Endothelial cell of umbilical vein (primary cell): ENCODE results near the gene MEIOSIN. TPM values are rescaled to one million over a fixed set of nuclear protein-coding genes. Genes with fewer than 3 reads are reported as not detected.

Experiments
- BruUV-seq: library from RNA; stranded (reverse); fragments of 400-500 nt; replicated peaks from 2 replicates; lab custom pipeline; 2021; lab: Mats Ljungman, UMichigan
- CTCF ChIA-PET: fragments of 300-600, 350-600 bp; sonication (Branson Sonifier 250); formaldehyde crosslinking; loops from one replicate; lab custom pipeline; 2021; ENCODE audit warnings: antibody characterized with exemption, inconsistent platforms; lab: Charles Lee
- POLR2A ChIA-PET: fragments of 300-600, 350-600 bp; sonication (Branson Sonifier 250); formaldehyde crosslinking; loops from one replicate; lab custom pipeline; 2021; ENCODE audit warnings: antibody characterized with exemption, inconsistent platforms; lab: Charles Lee
- DNase-seq: peaks from one replicate; pipeline ENCODE4 v3.0.0-alpha.2; 2011; ENCODE audit warnings: low read depth, low spot score
- FAIRE-seq: peaks from 2 replicates; lab custom pipeline; 2011; peaks lifted over from hg19 to GRCh38; lab: Jason Lieb, UNC
- H2AFZ ChIP-seq: 2 replicates; pipeline ENCODE4 v1.6.0; 2012; ENCODE audit warnings: low read depth, low read length, control low read depth, inconsistent platforms
- H3K27ac ChIP-seq: 2 replicates; pipeline ENCODE4 v1.5.1; 2011; ENCODE audit warnings: low read depth, mild to moderate bottlenecking, control low read depth, low read length, moderate library complexity; ENCODE audit not compliant: insufficient read depth
- H3K27me3 ChIP-seq, 2 experiments: 2 replicates each; pipeline versions ENCODE4 v1.6.0 to v1.6.1; 2011; ENCODE audit warnings: low read length in 2 of 2, mixed read lengths in 1 of 2; ENCODE audit not compliant: control insufficient read depth in 2 of 2, insufficient read depth in 2 of 2
- H3K36me3 ChIP-seq, 2 experiments: 2 replicates in 1 of 2; 3 replicates in 1 of 2; pipeline ENCODE4 v1.5.1; 2011; ENCODE audit warnings: low read length in 2 of 2, mild to moderate bottlenecking in 1 of 2, moderate library complexity in 1 of 2; ENCODE audit not compliant: control insufficient read depth in 2 of 2, insufficient read depth in 2 of 2; ENCODE audit errors: extremely low read depth in 1 of 2
- H3K4me1 ChIP-seq: 3 replicates; pipeline ENCODE4 v1.5.1; 2011; ENCODE audit warnings: mild to moderate bottlenecking, low read length; ENCODE audit not compliant: control insufficient read depth, insufficient read depth; ENCODE audit errors: extremely low read depth
- H3K4me2 ChIP-seq: 2 replicates; pipeline ENCODE4 v1.6.1; 2011; ENCODE audit warnings: low read length, control low read depth, mixed read lengths; ENCODE audit not compliant: insufficient read depth
- H3K4me3 ChIP-seq, 3 experiments: fragments of 200-600 bp in 1 of 3; sonication (generic), shearing (Covaris generic) in 1 of 3; replicated peaks in 1 of 3; 2 replicates each; pipeline ENCODE4 v1.5.1; 2011 to 2016; ENCODE audit warnings: control low read depth in 3 of 3, low read length in 3 of 3, mild to moderate bottlenecking in 2 of 3, inconsistent platforms in 1 of 3, low read depth in 1 of 3, moderate library complexity in 1 of 3; ENCODE audit not compliant: insufficient read depth in 1 of 3
- H3K79me2 ChIP-seq: 2 replicates; pipeline ENCODE4 v1.6.0; 2012; ENCODE audit warnings: low read length, inconsistent platforms; ENCODE audit not compliant: control insufficient read depth, insufficient read depth
- H3K9ac ChIP-seq: replicated peaks from 2 replicates; pipeline ENCODE3; 2011; ENCODE audit warnings: low read length, control low read depth; ENCODE audit not compliant: insufficient read depth; ENCODE audit errors: extremely low read depth
- H3K9me1 ChIP-seq: replicated peaks from 3 replicates; pipeline ENCODE4 v1.6.0; 2011; ENCODE audit warnings: mild to moderate bottlenecking, low read length; ENCODE audit not compliant: control insufficient read depth, insufficient read depth; ENCODE audit errors: extremely low read depth
- H3K9me3 ChIP-seq: replicated peaks from 2 replicates; pipeline ENCODE4 v1.5.1; 2012; ENCODE audit warnings: low read length, inconsistent platforms; ENCODE audit not compliant: control insufficient read depth, insufficient read depth
- H4K20me1 ChIP-seq: replicated peaks from 2 replicates; pipeline ENCODE3; 2011; ENCODE audit warnings: mild to moderate bottlenecking, low read length; ENCODE audit not compliant: control insufficient read depth, insufficient read depth; ENCODE audit errors: extremely low read depth
- EZH2 ChIP-seq: IDR thresholded peaks from 2 replicates; pipeline ENCODE4 v1.6.1; 2012; ENCODE audit warnings: borderline replicate concordance, low read depth, mild to moderate bottlenecking, moderate library complexity, low read length, inconsistent platforms; ENCODE audit not compliant: severe bottlenecking
- FOS ChIP-seq: IDR thresholded peaks from 2 replicates; pipeline ENCODE4 v1.6.1; 2011; ENCODE audit warnings: mild to moderate bottlenecking, low read length, moderate library complexity, borderline replicate concordance; ENCODE audit not compliant: insufficient read depth
- GATA2 ChIP-seq: IDR thresholded peaks from 2 replicates; pipeline ENCODE4 v1.7.0; 2011; ENCODE audit warnings: low read depth, mild to moderate bottlenecking, moderate library complexity, mixed read lengths, low read length; ENCODE audit not compliant: insufficient read length, insufficient read depth
- JUN ChIP-seq: IDR thresholded peaks from 2 replicates; pipeline ENCODE4 v1.6.1; 2011; ENCODE audit warnings: borderline replicate concordance, low read depth; ENCODE audit not compliant: insufficient read length, insufficient read depth
- MYC ChIP-seq: IDR thresholded peaks from one replicate; pipeline ENCODE4 v1.6.1; 2011; ENCODE audit warnings: mild to moderate bottlenecking, low read depth, low read length
- POLR2A ChIP-seq: IDR thresholded peaks from 2 replicates; pipeline ENCODE4 v1.6.1; 2012; ENCODE audit warnings: low read depth, mild to moderate bottlenecking, control low read depth, low read length
- POLR2AphosphoS5 ChIP-seq: IDR thresholded peaks from 2 replicates; pipeline ENCODE4 v1.6.1; 2012; ENCODE audit warnings: low read depth, mild to moderate bottlenecking, control low read depth, low read length, moderate library complexity; ENCODE audit not compliant: insufficient read depth
- dilution Hi-C: fragments of 300-500 bp; cut with MboI; formaldehyde crosslinking; loops from one replicate; pipeline ENCODE4 v1.15.0; 2019; ENCODE audit warnings: low sequenced_read_pairs; ENCODE audit not compliant: extremely low pct_ligation_motif_present
- intact Hi-C: fragments of 100-400 bp; cut with micrococcal nuclease; formaldehyde crosslinking; loops from one replicate; pipeline ENCODE4 v1.10.0; 2022
- polyA plus RNA-seq, 4 experiments: library from polyadenylated mRNA; depleted of rRNA in 3 of 4; stranded (reverse) in 3 of 4; unstranded in 1 of 4; fragments of >200 nt; gene quantifications; 2 replicates each; pipeline versions ENCODE4 v1.2.1 to v1.2.3, GENCODE V29; 2011 to 2012; ENCODE audit warnings: missing spikeins in 1 of 4
- total RNA-seq: library from RNA; stranded (reverse); gene quantifications from 2 replicates; pipeline ENCODE4 v1.2.3, GENCODE V29; 2021
- TF ChIP-seq, protein P1 (sequence below), 2 donors: IDR thresholded peaks; 1 replicate in 1 of 2; 2 replicates in 1 of 2; pipeline ENCODE4 v1.5.1; 2011; ENCODE audit warnings: low read length in 2 of 2, mild to moderate bottlenecking in 2 of 2, moderate library complexity in 2 of 2, control low read depth in 1 of 2, inconsistent platforms in 1 of 2, low read depth in 1 of 2; ENCODE audit not compliant: insufficient read depth in 1 of 2; ENCODE audit errors: extremely low read depth in 1 of 2
- TF ChIP-seq, protein P2 (sequence below): IDR thresholded peaks from 2 replicates; pipeline ENCODE4 v1.6.1; 2011; ENCODE audit not compliant: insufficient read depth, insufficient read length

MEIOSIN gene
- total and polyA plus RNA-seq, 2 donors (not counting 3 experiments of a cell fraction or from before 2014, with no cell fraction given) = not detected

DNA sequence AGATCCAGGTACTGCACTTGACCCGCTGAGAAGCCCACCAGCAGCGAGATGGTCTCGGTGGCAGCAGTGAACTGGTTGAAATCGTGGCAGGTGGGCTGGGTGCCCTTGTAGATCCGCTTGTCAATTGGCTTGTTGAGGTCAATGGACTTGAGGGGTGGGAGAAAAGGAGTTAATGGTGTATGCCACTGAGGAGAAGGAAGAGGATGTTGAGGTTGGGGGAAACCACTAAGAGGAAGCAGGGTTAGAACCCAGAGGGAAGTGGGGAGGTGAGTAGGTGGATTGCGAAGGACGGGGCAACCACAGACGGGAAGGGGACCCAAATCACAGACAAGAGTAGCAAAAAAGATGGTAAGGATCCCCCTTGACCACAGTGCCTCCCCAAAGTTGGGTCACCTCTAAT lies 57.7 kb downstream of the MEIOSIN start:
- Histone ChIP-seq H3K9me3 (no peaks in the 10 kb centered on the region), H2AFZ (no peak overlapping the region), H4K20me1 (no peaks in the 10 kb centered on the region), H3K27me3 (no peaks in the 10 kb centered on the region), H3K4me2 (peak overlapping the region; percentile 94), H3K36me3 (peaks cover 10 to 28% of the 10 kb centered on the region in 2 experiments), H3K4me3 (peak overlapping the region in 1 of 3 experiments; percentile 83), H3K9ac (no peak overlapping the region), H3K4me1 (peaks cover 16% of the 10 kb centered on the region), H3K9me1 (no peaks in the 10 kb centered on the region), H3K27ac (no peak overlapping the region), H3K79me2 (peaks cover 18% of the 10 kb centered on the region)
- TSS peak; percentile 13 for BruUV-seq
- FAIRE-seq (no peak), DNase-seq (no peak)
- ChIA-PET CTCF (interaction anchor here (1.6 to 2.3 kb wide), 2 partner anchors 8 to 26 kb away, joined by 3 to 13 read pairs; no protein-coding TSS in a partner anchor), POLR2A (no interaction called here)
- dilution Hi-C loops = no loop called here
- intact Hi-C loops = no loop called here
- TF ChIP-seq, protein P1, sequence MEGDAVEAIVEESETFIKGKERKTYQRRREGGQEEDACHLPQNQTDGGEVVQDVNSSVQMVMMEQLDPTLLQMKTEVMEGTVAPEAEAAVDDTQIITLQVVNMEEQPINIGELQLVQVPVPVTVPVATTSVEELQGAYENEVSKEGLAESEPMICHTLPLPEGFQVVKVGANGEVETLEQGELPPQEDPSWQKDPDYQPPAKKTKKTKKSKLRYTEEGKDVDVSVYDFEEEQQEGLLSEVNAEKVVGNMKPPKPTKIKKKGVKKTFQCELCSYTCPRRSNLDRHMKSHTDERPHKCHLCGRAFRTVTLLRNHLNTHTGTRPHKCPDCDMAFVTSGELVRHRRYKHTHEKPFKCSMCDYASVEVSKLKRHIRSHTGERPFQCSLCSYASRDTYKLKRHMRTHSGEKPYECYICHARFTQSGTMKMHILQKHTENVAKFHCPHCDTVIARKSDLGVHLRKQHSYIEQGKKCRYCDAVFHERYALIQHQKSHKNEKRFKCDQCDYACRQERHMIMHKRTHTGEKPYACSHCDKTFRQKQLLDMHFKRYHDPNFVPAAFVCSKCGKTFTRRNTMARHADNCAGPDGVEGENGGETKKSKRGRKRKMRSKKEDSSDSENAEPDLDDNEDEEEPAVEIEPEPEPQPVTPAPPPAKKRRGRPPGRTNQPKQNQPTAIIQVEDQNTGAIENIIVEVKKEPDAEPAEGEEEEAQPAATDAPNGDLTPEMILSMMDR (IDR thresholded peaks at IDR 0.05; ENCODE audit: extremely low read depth in 1 of 2, insufficient read depth in 1 of 2, low read depth in 1 of 2, low read length in 2 of 2) = no peak
- TF ChIP-seq POLR2A (no peak), FOS (no peak), MYC (no peak), POLR2AphosphoS5 (no peak), GATA2 (no peak), EZH2 (no peak), JUN (no peak)
- TF ChIP-seq, protein P2, sequence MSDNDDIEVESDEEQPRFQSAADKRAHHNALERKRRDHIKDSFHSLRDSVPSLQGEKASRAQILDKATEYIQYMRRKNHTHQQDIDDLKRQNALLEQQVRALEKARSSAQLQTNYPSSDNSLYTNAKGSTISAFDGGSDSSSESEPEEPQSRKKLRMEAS = no peak
